HG03196 (cell line): ENCODE data around the gene NRAP.
A peak's percentile ranks its signal among the peaks of the same experiment; 100 is the strongest.

ENCODE experiments used
- ATAC-seq: cut with Tn5 transposase; IDR thresholded peaks from one replicate; pipeline ENCODE4 v1.9.1; 2021; ENCODE audit not compliant: unreplicated experiment

NRAP gene

GRCh38 chr10:113563306-113564088 lies 100.3 kb downstream of the NRAP start:
- peak; percentile 96 for ATAC-seq

- no peak for ATAC-seq
These were observed 101.1 kb downstream of the NRAP start for GRCh38 chr10:113562704-113563103.

GRCh38 chr10:113562069-113562468 lies 101.8 kb downstream of the NRAP start:
- no peak for ATAC-seq

- no peak for ATAC-seq
These were observed 102.6 kb downstream of the NRAP start for GRCh38 chr10:113561214-113561613.

GRCh38 chr10:113560071-113560470 lies 103.8 kb downstream of the NRAP start:
- no peak for ATAC-seq

GRCh38 chr10:113557903-113558321 lies 105.9 kb downstream of the NRAP start:
- ATAC-seq = no peak

- no peak for ATAC-seq
These were observed 106.4 kb downstream of the NRAP start for GRCh38 chr10:113557424-113557862.

GRCh38 chr10:113555751-113556150 lies 108.1 kb downstream of the NRAP start:
- ATAC-seq = no peak

GRCh38 chr10:113555245-113555644 lies 108.6 kb downstream of the NRAP start:
- no peak for ATAC-seq

GRCh38 chr10:113554214-113554613 lies 109.6 kb downstream of the NRAP start:
- ATAC-seq = no peak

GRCh38 chr10:113553149-113553548 lies 110.7 kb downstream of the NRAP start:
- no peak for ATAC-seq

GRCh38 chr10:113552701-113553100 lies 111.1 kb downstream of the NRAP start, which contains the start of gene HABP2:
HABP2 (plus strand) TSS chr10:113553053; CDS start chr10:113553122, 69 bp downstream.
- no peak for ATAC-seq

GRCh38 chr10:113552014-113552413 lies 111.8 kb downstream of the NRAP start:
- no peak for ATAC-seq

GRCh38 chr10:113550365-113550764 lies 113.5 kb downstream of the NRAP start:
- ATAC-seq = no peak

- ATAC-seq = no peak
These were observed 114.0 kb downstream of the NRAP start for GRCh38 chr10:113549856-113550255.

GRCh38 chr10:113547426-113547825 lies 116.4 kb downstream of the NRAP start:
- ATAC-seq = no peak

GRCh38 chr10:113544392-113544791 lies 119.4 kb downstream of the NRAP start:
- ATAC-seq = no peak

- no peak for ATAC-seq
These were observed 120.5 kb downstream of the NRAP start for GRCh38 chr10:113543107-113543955.

- ATAC-seq = no peak
These were observed 122.3 kb downstream of the NRAP start for GRCh38 chr10:113541549-113541927.

- ATAC-seq = no peak
These were observed 122.8 kb downstream of the NRAP start for GRCh38 chr10:113540845-113541548.

- ATAC-seq = no peak
These were observed 124.1 kb downstream of the NRAP start for GRCh38 chr10:113539789-113540188.
